ENCODE results near the gene MRPL36. TPM values are rescaled to one million over a fixed set of nuclear protein-coding genes. Genes with fewer than 3 reads are reported as not detected.

MRPL36 gene
- total and polyA plus RNA-seq, 2 experiments from 2014 or later = 47.5 to 149 TPM

DNA sequence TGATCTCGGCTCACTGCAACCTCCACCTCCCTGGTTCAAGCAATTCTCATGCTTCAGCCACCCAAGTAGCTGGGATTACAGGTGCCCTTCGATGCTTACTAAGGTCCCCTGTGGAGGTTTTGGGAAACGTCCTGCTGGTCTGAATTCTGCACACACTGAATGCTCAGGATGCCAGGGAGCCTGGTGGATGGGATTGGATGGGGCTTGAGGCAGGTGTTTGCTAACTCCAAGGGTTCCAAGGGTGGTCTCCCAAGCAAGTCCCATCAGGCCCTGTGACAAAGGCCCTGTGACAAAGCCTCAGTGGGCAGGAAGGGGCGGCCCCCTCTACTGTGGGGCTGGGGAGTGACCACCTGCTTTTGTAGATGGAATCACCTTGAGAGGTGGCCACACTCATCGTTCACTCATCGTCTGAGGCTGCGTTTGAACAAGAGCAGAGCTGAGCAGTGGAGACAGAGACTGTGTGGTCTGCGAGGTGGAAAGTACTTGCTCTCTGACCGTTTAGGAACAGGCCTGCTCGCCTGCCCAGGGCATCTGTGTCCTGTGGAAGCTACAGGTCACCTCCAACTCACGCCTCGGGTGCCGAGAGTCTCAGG, 40.2 kb downstream of the MRPL36 start (continued):
- TF ChIP-seq ZNF462 (CRISPR knock-in tag; IDR thresholded peaks at IDR 0.05) = no peak
- TF ChIP-seq CREB1 (CRISPR knock-in tag; IDR thresholded peaks at IDR 0.05; ENCODE audit: low read depth) = no peak
- no peak for TF ChIP-seq ZNF114 (CRISPR knock-in tag; IDR thresholded peaks at IDR 0.05)
- TF ChIP-seq, protein P1, sequence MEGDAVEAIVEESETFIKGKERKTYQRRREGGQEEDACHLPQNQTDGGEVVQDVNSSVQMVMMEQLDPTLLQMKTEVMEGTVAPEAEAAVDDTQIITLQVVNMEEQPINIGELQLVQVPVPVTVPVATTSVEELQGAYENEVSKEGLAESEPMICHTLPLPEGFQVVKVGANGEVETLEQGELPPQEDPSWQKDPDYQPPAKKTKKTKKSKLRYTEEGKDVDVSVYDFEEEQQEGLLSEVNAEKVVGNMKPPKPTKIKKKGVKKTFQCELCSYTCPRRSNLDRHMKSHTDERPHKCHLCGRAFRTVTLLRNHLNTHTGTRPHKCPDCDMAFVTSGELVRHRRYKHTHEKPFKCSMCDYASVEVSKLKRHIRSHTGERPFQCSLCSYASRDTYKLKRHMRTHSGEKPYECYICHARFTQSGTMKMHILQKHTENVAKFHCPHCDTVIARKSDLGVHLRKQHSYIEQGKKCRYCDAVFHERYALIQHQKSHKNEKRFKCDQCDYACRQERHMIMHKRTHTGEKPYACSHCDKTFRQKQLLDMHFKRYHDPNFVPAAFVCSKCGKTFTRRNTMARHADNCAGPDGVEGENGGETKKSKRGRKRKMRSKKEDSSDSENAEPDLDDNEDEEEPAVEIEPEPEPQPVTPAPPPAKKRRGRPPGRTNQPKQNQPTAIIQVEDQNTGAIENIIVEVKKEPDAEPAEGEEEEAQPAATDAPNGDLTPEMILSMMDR (conservative IDR thresholded peaks at IDR 0.05; ENCODE audit: low read depth in 2 of 2) = no peak

DNA sequence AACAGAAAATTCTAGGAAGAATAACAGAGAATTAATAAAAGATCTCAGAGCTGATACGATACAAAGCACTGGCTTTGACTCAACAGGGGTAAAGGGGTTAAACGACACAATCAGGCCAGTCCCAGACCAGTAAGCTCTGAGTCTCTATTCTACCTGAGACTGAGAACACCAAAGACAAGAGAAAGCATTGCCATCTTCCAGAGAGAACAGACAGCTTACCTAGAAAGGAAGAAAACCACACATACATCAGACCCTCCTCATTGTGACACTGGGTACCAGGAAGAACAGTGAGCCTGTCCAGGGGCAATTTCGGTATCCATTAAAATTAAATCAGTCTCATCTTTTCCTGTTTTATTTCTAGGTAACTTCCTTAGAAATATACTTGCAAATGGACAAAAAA, 41.1 kb downstream of the MRPL36 start:
- H3K4me1 ChIP-seq (ENCODE audit: insufficient read depth) = peaks cover 13% of the 10 kb centered on the region
- H3K36me3 ChIP-seq (ENCODE audit: insufficient read depth) = no peaks in the 10 kb centered on the region
- H3K9me2 ChIP-seq (ENCODE audit: insufficient read depth) = no peaks in the 10 kb centered on the region
- H3K27me3 ChIP-seq (ENCODE audit: insufficient read depth) = no peaks in the 10 kb centered on the region
- no peak overlapping the region for H3K4me3 Mint-ChIP-seq
- H3K4me3 ChIP-seq = no peak overlapping the region
- no peak overlapping the region for H3K27ac Mint-ChIP-seq
- no peaks in the 10 kb centered on the region for H3K79me2 ChIP-seq (replicated peaks; ENCODE audit: insufficient read depth)
- H3K9me3 Mint-ChIP-seq = peaks cover 17% of the 10 kb centered on the region
- H4K20me1 ChIP-seq (replicated peaks; ENCODE audit: insufficient read depth) = no peaks in the 10 kb centered on the region
- no peaks in the 10 kb centered on the region for H3F3A ChIP-seq (replicated peaks; ENCODE audit: low read depth)
- peaks cover 8% of the 10 kb centered on the region for H3K27me3 Mint-ChIP-seq (ENCODE audit: insufficient read depth, low read depth, poor library complexity)
- DNase-seq (ENCODE audit: low spot score) (no peak), ATAC-seq (no peak)
- H3K4me1 Mint-ChIP-seq = peaks cover 29% of the 10 kb centered on the region
- H3K27ac ChIP-seq (ENCODE audit: low read depth) = no peak overlapping the region
- H2AFZ ChIP-seq = no peak overlapping the region
- H3K4me2 ChIP-seq = no peak overlapping the region
- H3K36me3 Mint-ChIP-seq (ENCODE audit: low read depth) = peaks cover 10% of the 10 kb centered on the region; the same call in 2 of the 3 replicates
- TF ChIP-seq ZNF114 (CRISPR knock-in tag; IDR thresholded peaks at IDR 0.05) (no peak), ZNF462 (CRISPR knock-in tag; IDR thresholded peaks at IDR 0.05) (no peak), CREB1 (CRISPR knock-in tag; IDR thresholded peaks at IDR 0.05; ENCODE audit: low read depth) (no peak), EZH2 (IDR thresholded peaks at IDR 0.05; ENCODE audit: low read depth, unreplicated experiment) (no peak)

Data from GM23338 (cell line).